ENCODE measurements around the gene NTNG2.

Gene NTNG2

DNA sequence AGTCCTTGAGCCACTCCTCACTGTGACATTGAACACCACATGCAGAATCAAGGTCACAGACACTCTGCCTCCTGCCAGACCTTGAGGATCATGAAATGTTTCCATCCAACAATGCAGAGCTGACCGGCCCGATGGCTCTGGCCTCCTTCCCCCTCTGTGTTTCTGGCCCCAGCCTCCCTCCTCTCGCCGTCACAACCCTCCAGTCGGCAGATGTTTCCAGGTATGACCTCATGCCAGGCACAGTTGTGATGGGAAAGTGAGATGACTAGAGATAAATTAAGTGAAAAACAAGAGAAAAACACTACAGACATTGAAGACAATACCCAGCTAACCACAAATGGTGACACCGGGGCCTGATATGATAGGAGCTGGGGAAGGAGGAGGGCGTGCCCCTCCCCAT lies 9.8 kb downstream of the NTNG2 start:
- no peak for DNase-seq (ENCODE audit: low spot score)

DNA sequence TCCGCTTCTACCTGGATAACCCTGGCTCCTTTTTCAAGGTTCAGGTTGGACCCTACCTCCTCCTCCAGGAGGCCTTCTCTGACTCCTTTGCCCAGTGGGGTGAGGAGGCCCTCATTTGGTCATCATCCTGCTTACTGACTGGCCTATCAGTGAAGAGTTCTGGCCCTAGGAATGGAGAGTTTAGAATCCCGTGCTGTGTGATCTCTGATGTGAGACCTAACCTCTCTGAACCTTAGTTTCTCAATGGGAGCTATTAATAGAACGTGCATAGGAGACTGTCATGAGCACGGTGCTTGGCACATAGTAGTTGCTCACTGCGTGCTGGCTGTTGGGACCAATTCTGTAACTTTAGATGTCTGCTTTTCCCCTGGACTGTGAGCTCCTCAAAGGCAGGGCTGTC lies 10.3 kb downstream of the NTNG2 start:
- no peak for DNase-seq (ENCODE audit: low spot score)

DNA sequence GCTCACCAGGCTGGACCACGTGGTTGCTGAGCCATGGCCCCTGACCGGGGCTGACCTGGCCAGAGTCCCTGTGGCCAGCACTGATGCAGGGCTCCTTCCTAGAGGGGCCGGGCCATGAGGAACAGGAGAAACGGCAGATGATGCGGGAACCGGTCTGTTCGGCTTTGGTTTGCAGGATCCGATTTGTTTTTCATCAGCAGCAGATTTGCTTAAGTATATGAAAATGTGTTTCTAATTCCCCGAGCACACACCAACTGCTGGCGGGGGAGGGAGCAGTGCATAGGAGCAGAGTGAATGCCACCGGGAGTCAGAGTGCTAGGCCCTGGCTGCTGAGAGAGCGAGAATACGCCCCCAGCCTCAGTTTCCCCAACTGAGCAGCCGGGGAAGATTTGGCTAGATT lies 13.6 kb downstream of the NTNG2 start:
- no peak for DNase-seq (ENCODE audit: low spot score)

- DNase-seq (ENCODE audit: low spot score), result no peak
These were observed 14.5 kb downstream of the NTNG2 start for GRCh38 chr9:132176338-132176737.

GRCh38 chr9:132181796-132182313 lies 20.0 kb downstream of the NTNG2 start:
- no peak for DNase-seq (ENCODE audit: low spot score)

GRCh38 chr9:132182314-132183091 lies 20.6 kb downstream of the NTNG2 start:
- DNase-seq (ENCODE audit: low spot score), result no peak

- no peak for DNase-seq (ENCODE audit: low spot score)
These were observed 21.3 kb downstream of the NTNG2 start for GRCh38 chr9:132183134-132183533.

DNA sequence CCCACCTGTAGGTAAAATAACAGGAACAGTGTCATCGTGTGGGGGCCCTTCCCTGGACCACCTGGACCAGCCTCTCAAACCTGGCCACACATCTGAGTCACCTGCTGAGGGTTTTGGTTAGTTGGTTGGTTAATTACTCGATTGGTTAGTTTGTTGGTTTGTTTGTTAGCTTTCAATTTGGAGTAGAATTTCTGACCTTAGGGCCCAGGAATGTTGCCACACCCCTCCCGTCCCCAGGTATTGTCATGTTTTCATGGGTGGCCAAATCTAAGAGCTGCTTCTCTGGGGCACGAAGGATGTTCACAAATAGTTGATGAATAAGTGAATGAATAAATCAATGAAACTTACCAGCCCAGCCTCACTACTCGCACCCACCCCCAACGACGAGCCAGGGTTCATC lies 21.9 kb downstream of the NTNG2 start:
- no peak for DNase-seq (ENCODE audit: low spot score)

- no peak for DNase-seq (ENCODE audit: low spot score)
These were observed 22.3 kb downstream of the NTNG2 start for GRCh38 chr9:132184124-132184523.

- peak; percentile 58 for DNase-seq (ENCODE audit: low spot score)
These were observed 23.5 kb downstream of the NTNG2 start for GRCh38 chr9:132185073-132186009.

DNA sequence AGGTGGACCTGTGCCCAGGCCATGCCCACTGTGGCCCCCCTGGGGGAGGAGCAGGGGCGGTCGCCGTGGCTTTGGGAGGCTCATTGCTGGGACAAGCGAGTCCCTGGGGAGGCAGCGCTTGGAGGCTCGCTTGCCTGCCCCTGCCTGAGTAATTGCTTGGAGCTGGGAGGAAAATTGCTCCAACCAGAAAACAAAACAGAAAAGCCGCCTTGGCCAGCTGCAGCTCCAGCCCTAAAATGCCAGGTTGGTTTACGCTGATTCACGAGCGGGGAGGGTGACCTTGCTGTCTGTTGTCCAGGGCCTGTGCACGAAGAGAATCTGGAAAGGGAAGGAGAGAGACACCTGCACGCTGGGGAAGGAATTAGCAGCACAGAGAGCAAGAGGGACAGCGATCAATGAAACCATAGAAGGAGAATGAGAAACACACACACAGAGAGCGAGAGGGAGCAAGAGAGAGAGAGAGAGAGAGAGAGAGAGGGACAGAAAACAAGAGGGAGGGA lies 25.3 kb downstream of the NTNG2 start:
- DNase-seq (ENCODE audit: low spot score), result no peak

GRCh38 chr9:132190966-132191365 lies 29.1 kb downstream of the NTNG2 start:
- DNase-seq (ENCODE audit: low spot score), result no peak

- DNase-seq (ENCODE audit: low spot score), result no peak
These were observed 30.9 kb downstream of the NTNG2 start for GRCh38 chr9:132192728-132193127.

DNA sequence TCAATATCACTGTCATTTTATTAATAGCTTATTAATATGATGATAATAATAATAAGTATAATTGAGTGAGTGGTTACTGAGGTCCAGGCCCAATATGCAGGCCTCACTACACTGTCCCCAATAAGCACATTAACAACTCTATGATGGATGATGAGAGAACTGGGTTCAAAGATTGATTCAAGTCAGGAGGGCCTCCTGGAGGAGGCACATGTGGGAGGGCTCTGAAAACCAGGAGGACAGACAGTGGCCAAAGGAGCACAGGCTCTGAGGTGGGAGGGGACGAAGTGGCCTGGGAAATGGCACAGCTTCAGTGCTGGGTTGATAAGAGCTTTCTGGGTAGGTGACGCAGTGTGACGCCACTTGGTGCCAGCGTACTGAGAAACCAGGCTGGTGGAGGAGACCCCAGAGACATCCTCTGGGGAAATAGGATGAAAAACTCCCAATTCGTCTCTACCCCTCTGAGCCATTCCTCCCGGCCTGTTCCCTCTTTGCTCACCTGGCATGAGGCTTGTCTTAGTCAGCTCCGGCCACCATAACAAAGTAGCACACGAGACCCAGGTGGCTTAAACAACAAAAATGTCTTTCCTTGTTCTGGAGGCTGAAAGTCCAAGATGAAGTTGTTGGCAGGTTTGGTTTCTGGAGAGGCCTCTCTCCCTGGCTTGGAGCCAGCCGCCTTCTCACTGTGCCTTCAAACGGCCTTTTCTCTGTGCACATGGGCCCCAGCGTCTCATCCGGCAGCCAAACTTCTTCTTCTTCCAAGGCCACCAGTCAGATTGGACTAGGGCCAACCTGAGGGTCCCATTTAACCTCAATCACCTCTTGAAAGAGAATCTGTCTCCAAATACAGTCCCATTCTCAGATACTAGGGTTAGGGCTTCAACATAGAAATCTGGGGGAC lies 31.6 kb downstream of the NTNG2 start:
- DNase-seq (ENCODE audit: low spot score), result no peak

GRCh38 chr9:132194508-132194907 lies 32.6 kb downstream of the NTNG2 start:
- no peak for DNase-seq (ENCODE audit: low spot score)

DNA sequence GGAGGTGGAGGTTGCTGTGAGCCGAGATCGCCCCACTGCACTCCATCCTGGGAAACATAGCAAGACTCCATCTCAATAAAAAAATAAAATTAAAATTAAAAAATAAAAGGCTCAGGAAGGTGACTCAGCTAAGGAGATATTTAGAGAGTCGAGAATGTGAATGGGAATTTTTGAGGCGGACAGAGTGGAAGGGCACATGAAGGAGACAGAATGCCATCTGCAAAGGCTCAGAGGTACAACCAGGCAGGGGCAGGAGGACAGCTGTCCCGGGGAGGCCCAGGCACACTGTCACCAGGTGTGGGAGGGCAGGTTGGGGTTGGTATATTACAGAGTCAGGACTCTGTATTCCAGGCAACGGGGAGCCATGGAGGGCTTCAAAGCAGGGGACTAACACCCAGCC lies 35.5 kb downstream of the NTNG2 start:
- no peak for DNase-seq (ENCODE audit: low spot score)

DNA sequence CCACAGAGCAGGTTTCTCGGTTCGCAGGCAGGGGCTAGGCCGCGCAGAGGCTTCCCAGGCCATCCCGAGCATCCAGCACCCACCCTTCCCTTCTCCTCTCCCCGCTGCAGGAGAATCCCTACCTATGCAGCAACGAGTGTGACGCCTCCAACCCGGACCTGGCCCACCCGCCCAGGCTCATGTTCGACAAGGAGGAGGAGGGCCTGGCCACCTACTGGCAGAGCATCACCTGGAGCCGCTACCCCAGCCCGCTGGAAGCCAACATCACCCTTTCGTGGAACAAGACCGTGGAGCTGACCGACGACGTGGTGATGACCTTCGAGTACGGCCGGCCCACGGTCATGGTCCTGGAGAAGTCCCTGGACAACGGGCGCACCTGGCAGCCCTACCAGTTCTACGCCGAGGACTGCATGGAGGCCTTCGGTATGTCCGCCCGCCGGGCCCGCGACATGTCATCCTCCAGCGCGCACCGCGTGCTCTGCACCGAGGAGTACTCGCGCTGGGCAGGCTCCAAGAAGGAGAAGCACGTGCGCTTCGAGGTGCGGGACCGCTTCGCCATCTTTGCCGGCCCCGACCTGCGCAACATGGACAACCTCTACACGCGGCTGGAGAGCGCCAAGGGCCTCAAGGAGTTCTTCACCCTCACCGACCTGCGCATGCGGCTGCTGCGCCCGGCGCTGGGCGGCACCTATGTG lies 36.1 kb downstream of the NTNG2 start:
- no peak for DNase-seq (ENCODE audit: low spot score)

DNA sequence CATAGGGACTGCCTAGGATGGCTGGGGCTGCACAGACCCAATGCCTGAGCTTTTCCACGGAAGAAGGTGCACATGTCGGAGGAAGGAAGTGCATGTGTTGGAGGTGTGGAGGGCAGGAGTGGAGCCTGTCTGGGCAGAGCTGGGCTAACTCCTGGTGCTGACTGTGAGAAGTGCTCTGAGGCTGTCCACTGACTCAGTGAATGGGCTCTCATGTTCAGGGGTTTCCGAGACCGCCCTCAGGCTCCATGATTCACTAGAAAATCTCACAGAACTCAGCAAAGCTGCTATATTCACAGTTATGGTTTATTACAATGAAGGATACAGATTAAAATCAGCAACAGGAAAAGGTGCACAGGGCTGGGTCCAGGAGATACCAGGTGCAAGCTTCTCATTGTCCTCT lies 37.2 kb downstream of the NTNG2 start:
- DNase-seq (ENCODE audit: low spot score), result no peak

DNA sequence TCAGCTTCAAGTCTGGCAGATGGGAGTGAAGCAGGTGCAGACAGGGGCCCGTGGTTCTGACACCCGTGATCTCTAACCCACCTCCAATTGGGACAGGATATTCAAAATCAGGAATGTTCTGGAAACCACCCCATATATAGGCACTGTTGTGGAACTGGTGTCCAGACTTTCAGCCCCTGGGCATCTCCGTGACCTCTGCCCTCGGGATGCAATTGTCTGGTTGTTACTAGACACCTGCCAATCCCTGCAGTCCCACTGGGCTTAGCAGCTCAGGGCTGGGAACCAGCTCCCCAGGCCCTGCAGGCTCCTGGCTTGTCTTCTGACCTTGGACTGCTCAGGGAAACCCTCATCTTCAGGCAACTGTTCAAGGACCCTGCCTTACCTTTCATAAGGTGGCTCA lies 38.8 kb downstream of the NTNG2 start:
- no peak for DNase-seq (ENCODE audit: low spot score)

DNA sequence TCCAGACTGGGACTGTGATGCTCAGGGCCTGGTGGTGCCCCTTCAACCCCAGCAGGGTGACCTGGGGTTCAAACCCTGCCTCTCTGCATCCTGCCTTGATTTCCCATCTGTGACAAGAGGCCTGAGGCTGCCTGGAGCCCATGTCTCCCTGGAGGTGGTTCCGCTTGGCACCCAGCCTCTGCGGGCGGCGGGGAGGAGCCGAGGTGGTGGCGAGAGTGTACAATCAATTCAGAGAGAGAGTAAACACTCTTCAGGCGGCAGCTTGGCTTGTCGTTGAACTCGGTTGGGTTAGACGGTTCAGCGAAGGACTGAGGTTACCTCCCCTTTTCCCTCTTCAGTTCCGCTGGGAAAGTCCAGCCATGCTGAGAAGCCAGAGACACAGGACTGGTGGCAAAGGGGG lies 39.3 kb downstream of the NTNG2 start:
- no peak for DNase-seq (ENCODE audit: low spot score)
